Osteocyte (in vitro differentiated cells): ENCODE results near the gene SLK. TPM values are rescaled to one million over a fixed set of nuclear protein-coding genes. Genes with fewer than 3 reads are reported as not detected.

Experiments used
- DNase-seq: peaks from one replicate; pipeline ENCODE4 v3.0.0; 2021; ENCODE audit warnings: mixed read lengths; ENCODE audit not compliant: unreplicated experiment; ENCODE audit errors: extremely low spot score
- H3K27ac Mint-ChIP-seq: one replicate; pipeline ENCODE4 v1.8.0; 2021; ENCODE audit warnings: mild to moderate bottlenecking, mixed read lengths; ENCODE audit not compliant: unreplicated experiment
- H3K27me3 Mint-ChIP-seq: one replicate; pipeline ENCODE4 v1.8.0; 2021; ENCODE audit warnings: mixed read lengths; ENCODE audit not compliant: unreplicated experiment
- H3K36me3 Mint-ChIP-seq: one replicate; pipeline ENCODE4 v1.8.0; 2021; ENCODE audit warnings: mixed read lengths; ENCODE audit not compliant: unreplicated experiment
- H3K4me1 Mint-ChIP-seq: one replicate; pipeline ENCODE4 v1.8.0; 2021; ENCODE audit warnings: mixed read lengths; ENCODE audit not compliant: unreplicated experiment
- H3K4me3 Mint-ChIP-seq: one replicate; pipeline ENCODE4 v1.8.0; 2021; ENCODE audit warnings: mild to moderate bottlenecking, moderate library complexity, mixed read lengths; ENCODE audit not compliant: unreplicated experiment
- H3K9me3 Mint-ChIP-seq: one replicate; pipeline ENCODE4 v1.8.0; 2021; ENCODE audit warnings: mixed read lengths; ENCODE audit not compliant: unreplicated experiment
- total RNA-seq: library from RNA; stranded (reverse); gene quantifications from 2 replicates; pipeline ENCODE4 v1.2.1, GENCODE V29; 2021
- TF ChIP-seq, protein P1 (sequence below): fragments of 200-600 bp; sonication (generic); IDR thresholded peaks from 2 replicates; pipeline ENCODE4 v1.5.0; 2021; ENCODE audit warnings: antibody characterized with exemption, mild to moderate bottlenecking, moderate library complexity

Gene SLK
- total RNA-seq, 1 donor from 2014 or later: 41.3 TPM

DNA sequence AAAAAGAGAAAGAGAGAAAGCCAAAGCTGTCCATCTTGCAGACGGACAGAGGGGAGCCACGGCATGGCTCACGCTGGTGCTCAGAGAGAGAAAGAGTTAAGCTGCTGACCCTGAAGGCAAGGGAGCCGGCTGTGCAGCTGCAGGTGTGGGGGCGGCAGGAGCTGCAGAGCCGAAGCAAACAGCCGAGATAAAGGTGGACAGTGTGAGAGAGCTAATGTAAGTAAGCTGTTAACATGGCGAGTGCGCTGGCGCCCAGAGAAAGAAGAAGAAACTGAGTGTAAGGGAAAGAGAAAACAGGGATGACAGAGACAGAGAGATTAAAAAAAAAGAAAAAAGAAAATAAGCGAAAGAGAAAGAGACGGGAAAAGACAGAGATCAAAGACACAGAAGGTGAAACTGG lies 100.6 kb downstream of the SLK start:
- Mint-ChIP-seq H3K27me3 (peaks cover 61% of the 10 kb centered on the region), H3K27ac (no peak overlapping the region), H3K4me1 (no peaks in the 10 kb centered on the region), H3K36me3 (no peaks in the 10 kb centered on the region), H3K4me3 (no peak overlapping the region), H3K9me3 (no peaks in the 10 kb centered on the region)
- no peak for DNase-seq
- TF ChIP-seq, protein P1, sequence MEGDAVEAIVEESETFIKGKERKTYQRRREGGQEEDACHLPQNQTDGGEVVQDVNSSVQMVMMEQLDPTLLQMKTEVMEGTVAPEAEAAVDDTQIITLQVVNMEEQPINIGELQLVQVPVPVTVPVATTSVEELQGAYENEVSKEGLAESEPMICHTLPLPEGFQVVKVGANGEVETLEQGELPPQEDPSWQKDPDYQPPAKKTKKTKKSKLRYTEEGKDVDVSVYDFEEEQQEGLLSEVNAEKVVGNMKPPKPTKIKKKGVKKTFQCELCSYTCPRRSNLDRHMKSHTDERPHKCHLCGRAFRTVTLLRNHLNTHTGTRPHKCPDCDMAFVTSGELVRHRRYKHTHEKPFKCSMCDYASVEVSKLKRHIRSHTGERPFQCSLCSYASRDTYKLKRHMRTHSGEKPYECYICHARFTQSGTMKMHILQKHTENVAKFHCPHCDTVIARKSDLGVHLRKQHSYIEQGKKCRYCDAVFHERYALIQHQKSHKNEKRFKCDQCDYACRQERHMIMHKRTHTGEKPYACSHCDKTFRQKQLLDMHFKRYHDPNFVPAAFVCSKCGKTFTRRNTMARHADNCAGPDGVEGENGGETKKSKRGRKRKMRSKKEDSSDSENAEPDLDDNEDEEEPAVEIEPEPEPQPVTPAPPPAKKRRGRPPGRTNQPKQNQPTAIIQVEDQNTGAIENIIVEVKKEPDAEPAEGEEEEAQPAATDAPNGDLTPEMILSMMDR: no peak

DNA sequence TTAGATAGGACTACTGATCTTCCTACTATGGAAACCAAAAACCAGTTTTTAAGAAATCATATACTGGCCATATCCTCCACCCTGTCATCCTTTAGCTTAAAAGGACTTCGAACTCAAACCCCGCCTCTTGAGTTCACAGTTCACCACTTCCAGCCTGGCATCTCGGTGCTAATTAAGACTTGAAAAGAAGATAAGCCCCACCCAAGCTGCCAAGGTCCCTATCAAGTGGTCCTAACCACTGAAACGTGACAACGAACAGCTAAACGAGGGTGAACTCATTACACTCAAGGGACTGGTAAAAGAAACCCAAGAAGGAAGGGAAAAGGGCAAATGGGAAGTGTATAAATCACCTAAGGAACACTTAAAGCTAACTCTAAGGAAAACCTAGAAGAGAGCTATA lies 102.7 kb downstream of the SLK start:
- no peak for DNase-seq
- Mint-ChIP-seq H3K4me1 (no peaks in the 10 kb centered on the region), H3K4me3 (no peak overlapping the region), H3K9me3 (no peaks in the 10 kb centered on the region), H3K27me3 (peaks cover 55% of the 10 kb centered on the region), H3K36me3 (no peaks in the 10 kb centered on the region), H3K27ac (no peak overlapping the region)
- TF ChIP-seq, protein P1: no peak

DNA sequence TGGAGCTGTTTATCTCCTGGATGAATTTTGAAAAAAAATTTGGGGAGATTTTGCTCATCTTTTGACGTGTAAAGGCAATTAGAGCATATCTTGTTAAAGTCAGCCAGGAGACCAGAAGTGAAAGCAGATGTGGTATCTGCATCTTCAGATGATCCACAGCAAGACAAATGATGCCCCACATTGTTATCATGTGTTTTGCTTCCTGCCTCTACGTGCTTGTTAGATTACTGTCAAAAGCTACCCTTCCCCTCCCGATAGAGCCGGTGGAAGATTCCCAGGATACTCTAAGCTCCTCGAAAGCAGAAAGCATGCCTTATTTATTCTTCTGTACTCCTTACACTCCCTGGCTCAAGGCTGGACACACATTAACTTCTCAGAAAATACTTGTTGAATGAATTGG lies 105.8 kb downstream of the SLK start:
- H3K36me3 Mint-ChIP-seq: no peaks in the 10 kb centered on the region

DNA sequence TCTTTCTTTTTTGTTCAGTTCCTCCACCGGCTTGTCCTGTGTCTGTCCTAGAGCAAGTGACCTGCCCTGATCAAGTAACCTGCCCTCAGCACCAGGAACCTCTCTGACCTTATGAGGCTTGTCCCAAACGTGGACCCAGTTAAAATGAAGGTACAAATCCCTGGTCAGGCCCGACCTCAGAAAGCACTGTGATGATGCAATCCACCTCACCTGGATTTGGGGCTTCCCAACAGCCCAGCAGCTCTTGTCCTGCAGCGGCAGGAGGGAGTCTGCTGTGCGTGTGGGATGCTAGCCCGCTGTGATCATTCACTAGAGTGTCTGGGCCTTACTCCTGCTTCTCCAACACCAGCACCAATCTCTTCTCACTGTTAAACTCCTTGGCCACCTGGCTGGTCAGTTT lies 107.6 kb downstream of the SLK start:
- TF ChIP-seq, protein P1: no peak
- peaks cover 21% of the 10 kb centered on the region for H3K27me3 Mint-ChIP-seq
- no peaks in the 10 kb centered on the region for H3K9me3 Mint-ChIP-seq

More for the DNA sequence above, 105.8 kb downstream of the SLK start:
- Mint-ChIP-seq H3K4me3 (no peak overlapping the region), H3K27ac (no peak overlapping the region), H3K27me3 (peaks cover 28% of the 10 kb centered on the region), H3K9me3 (no peaks in the 10 kb centered on the region), H3K4me1 (no peaks in the 10 kb centered on the region)
- TF ChIP-seq, protein P1: no peak
- DNase-seq: peak; percentile 25

DNA sequence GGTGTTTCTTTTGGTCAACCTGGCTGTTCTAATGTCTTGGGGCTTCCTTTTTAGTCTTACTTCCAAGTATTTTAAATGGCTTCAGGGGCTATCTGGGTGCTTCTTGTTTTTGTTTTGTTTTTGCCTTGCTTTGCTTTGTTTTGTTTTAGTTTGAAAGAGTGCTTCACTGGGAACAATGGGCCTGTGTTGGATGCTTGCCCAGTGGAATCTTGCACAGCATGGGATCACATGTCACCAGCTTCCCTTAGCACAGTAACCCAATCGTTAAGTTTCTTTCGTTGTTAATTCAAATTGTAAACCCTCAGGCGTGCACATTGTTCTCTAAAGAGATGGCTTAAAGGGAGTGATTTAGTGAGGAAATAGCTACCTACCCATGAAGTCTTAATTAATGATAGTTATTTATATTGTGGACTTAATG lies 109.8 kb downstream of the SLK start:
- DNase-seq: no peak
- TF ChIP-seq, protein P1: no peak

More for the DNA sequence above, 107.6 kb downstream of the SLK start:
- H3K36me3 Mint-ChIP-seq: no peaks in the 10 kb centered on the region
- H3K4me1 Mint-ChIP-seq: no peaks in the 10 kb centered on the region
- no peak overlapping the region for H3K27ac Mint-ChIP-seq
- no peak for DNase-seq
- H3K4me3 Mint-ChIP-seq: no peak overlapping the region

More for the DNA sequence above, 109.8 kb downstream of the SLK start:
- no peak overlapping the region for H3K4me3 Mint-ChIP-seq
- H3K27me3 Mint-ChIP-seq: peaks cover 7% of the 10 kb centered on the region
- no peak overlapping the region for H3K27ac Mint-ChIP-seq
- no peaks in the 10 kb centered on the region for H3K4me1 Mint-ChIP-seq
- H3K9me3 Mint-ChIP-seq: no peaks in the 10 kb centered on the region
- H3K36me3 Mint-ChIP-seq: no peaks in the 10 kb centered on the region
